Thyroid gland (tissue), 4 donors: Measurements from ENCODE around the gene NOL11. TPM values are rescaled to one million over a fixed set of nuclear protein-coding genes. Genes with fewer than 3 reads are reported as not detected.

Experiments
- DNase-seq, 2 donors: peaks; one replicate each; pipeline ENCODE4 v3.0.0-alpha.2; 2019
- H3K27ac ChIP-seq, 3 donors: fragments of 200-600 bp; sonication (generic); 1 replicate in 2 of 3; 2 replicates in 1 of 3; pipeline ENCODE4 v1.5.1; 2016 to 2019; ENCODE audit warnings: mild to moderate bottlenecking in 1 of 3, moderate library complexity in 1 of 3
- H3K27me3 ChIP-seq: fragments of 200-600 bp; sonication (generic); one replicate; pipeline ENCODE4 v1.5.1; 2019
- H3K36me3 ChIP-seq, 2 donors: fragments of 200-600 bp; sonication (generic); one replicate each; pipeline ENCODE4 v1.5.1; 2016 to 2019
- H3K4me1 ChIP-seq, 2 donors: fragments of 200-600 bp; sonication (generic); one replicate each; pipeline ENCODE4 v1.5.1; 2017 to 2019
- H3K4me3 ChIP-seq, 3 donors: fragments of 200-600 bp; sonication (generic); replicated peaks in 1 of 3; 1 replicate in 2 of 3; 2 replicates in 1 of 3; pipeline ENCODE4 v1.5.1; 2016; ENCODE audit warnings: mild to moderate bottlenecking in 1 of 3
- H3K9me3 ChIP-seq: fragments of 200-600 bp; sonication (generic); one replicate; pipeline ENCODE4 v1.5.1; 2017
- POLR2A ChIP-seq, 2 donors: fragments of 450-650 bp; IDR thresholded peaks; one replicate each; pipeline ENCODE4 v1.6.1; 2017; ENCODE audit warnings: antibody characterized with exemption in 2 of 2, mild to moderate bottlenecking in 2 of 2, moderate library complexity in 1 of 2
- WGBS, 2 donors: methylation state at CpG; one replicate each; pipeline ENCODE4 v1.1.5; 2017; 5-methylcytosine and 5-hydroxymethylcytosine counted together
- intact Hi-C: fragments of 100-400 bp; cut with DNase I; formaldehyde crosslinking; loops from one replicate; pipeline ENCODE4 v1.15.1; 2023
- total RNA-seq, 4 donors: library from RNA; depleted of rRNA; stranded (reverse); fragments of >200 nt; gene quantifications; one replicate each; pipeline ENCODE4 v1.2.3, GENCODE V29; 2016
- TF ChIP-seq, protein P1 (sequence below), 6 experiments: fragments of 200-600 bp in 3 of 6; fragments of 450-650 bp in 3 of 6; sonication (generic) in 3 of 6; IDR thresholded peaks; one replicate each; pipeline ENCODE4 v1.5.1; 2016 to 2019; ENCODE audit warnings: antibody characterized with exemption in 6 of 6, mild to moderate bottlenecking in 2 of 6, inconsistent platforms in 1 of 6, moderate library complexity in 1 of 6

The NOL11 gene
- total RNA-seq, 4 donors from 2014 or later, result 25.7 to 43.7 (median 34.8) TPM

- Histone ChIP-seq H3K4me3 (no peak overlapping the region), H3K27me3 (no peaks in the 10 kb centered on the region), H3K4me1 (no peaks in the 10 kb centered on the region), H3K9me3 (no peaks in the 10 kb centered on the region), H3K36me3 (no peaks in the 10 kb centered on the region), H3K27ac (no peak overlapping the region)
- no peak for DNase-seq
- TF ChIP-seq, protein P1, sequence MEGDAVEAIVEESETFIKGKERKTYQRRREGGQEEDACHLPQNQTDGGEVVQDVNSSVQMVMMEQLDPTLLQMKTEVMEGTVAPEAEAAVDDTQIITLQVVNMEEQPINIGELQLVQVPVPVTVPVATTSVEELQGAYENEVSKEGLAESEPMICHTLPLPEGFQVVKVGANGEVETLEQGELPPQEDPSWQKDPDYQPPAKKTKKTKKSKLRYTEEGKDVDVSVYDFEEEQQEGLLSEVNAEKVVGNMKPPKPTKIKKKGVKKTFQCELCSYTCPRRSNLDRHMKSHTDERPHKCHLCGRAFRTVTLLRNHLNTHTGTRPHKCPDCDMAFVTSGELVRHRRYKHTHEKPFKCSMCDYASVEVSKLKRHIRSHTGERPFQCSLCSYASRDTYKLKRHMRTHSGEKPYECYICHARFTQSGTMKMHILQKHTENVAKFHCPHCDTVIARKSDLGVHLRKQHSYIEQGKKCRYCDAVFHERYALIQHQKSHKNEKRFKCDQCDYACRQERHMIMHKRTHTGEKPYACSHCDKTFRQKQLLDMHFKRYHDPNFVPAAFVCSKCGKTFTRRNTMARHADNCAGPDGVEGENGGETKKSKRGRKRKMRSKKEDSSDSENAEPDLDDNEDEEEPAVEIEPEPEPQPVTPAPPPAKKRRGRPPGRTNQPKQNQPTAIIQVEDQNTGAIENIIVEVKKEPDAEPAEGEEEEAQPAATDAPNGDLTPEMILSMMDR (IDR thresholded peaks at IDR 0.05), result no peak
- TF ChIP-seq POLR2A (IDR thresholded peaks at IDR 0.05), result no peak
- WGBS, 2 donors, result 92% methylated on average over 3 of the region's 3 CpGs
- intact Hi-C loops, result loop anchor here (10.0 kb wide), 2 partner anchors 51 to 211 kb away; no protein-coding TSS in a partner anchor
These were observed 32.4 kb upstream of the NOL11 start for GRCh38 chr17:67685351-67685750.

DNA sequence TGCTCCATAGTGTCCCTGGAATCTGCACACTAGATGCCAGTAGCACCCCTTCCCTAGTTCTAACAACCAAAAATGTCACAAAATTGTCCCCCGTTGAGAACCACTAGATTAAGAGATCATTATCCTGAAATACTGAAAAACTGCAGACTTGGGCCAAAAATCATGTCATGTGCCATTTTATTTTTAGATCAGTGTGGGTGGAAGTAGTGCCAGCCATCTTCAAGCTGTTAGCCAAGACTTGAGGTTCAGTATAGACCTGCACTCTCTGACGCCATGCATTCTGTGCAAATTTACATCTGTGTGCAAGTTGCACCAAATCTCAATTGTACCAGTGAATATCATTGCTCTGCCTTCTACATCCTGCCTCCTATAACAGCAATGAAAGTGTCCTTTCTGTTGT is 31.5 kb upstream of the NOL11 start:
- H3K4me3 ChIP-seq, result no peak overlapping the region
- no peaks in the 10 kb centered on the region for H3K36me3 ChIP-seq
- H3K9me3 ChIP-seq, result no peaks in the 10 kb centered on the region
- DNase-seq, result no peak
- H3K27me3 ChIP-seq, result no peaks in the 10 kb centered on the region
- no peaks in the 10 kb centered on the region for H3K4me1 ChIP-seq
- no peak overlapping the region for H3K27ac ChIP-seq
- WGBS, 2 donors, result 84 to 89% methylated on average over 2 of the region's 2 CpGs
- no peak for TF ChIP-seq POLR2A (IDR thresholded peaks at IDR 0.05)
- TF ChIP-seq, protein P1 (IDR thresholded peaks at IDR 0.05), result no peak
- intact Hi-C loops, result loop anchor here (10.0 kb wide), 2 partner anchors 51 to 211 kb away; no protein-coding TSS in a partner anchor

DNA sequence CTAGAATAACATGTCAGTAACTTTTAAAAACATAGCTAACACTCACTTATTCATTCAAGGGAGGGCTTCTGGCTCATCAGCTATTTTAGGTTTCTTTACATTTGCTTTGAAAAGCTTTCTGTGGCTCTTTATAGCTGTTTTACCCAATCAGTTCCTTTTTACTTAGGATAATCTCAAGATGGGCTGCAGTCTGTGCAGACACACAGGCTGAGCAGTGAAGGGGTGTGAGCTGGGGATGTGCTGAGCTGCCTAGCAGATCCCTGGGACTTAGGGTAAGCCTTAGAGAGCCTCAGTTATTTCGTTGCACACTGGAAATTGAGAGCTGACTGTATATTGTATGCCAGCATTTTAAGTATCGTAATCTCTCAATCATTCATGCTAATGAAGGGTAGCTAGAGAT is 30.2 kb upstream of the NOL11 start:
- no peak for TF ChIP-seq POLR2A (IDR thresholded peaks at IDR 0.05)
- TF ChIP-seq, protein P1 (IDR thresholded peaks at IDR 0.05), result no peak
- H3K27me3 ChIP-seq, result no peaks in the 10 kb centered on the region
- no peaks in the 10 kb centered on the region for H3K36me3 ChIP-seq
- 93 to 98% methylated on average over 2 of the region's 2 CpGs for WGBS, 2 donors
- no peak overlapping the region for H3K27ac ChIP-seq
- H3K9me3 ChIP-seq, result no peaks in the 10 kb centered on the region
- H3K4me1 ChIP-seq, result no peaks in the 10 kb centered on the region
- no peak for DNase-seq
- no peak overlapping the region for H3K4me3 ChIP-seq
- intact Hi-C loops, result loop anchor here (10.0 kb wide), 2 partner anchors 53 to 213 kb away; no protein-coding TSS in a partner anchor

DNA sequence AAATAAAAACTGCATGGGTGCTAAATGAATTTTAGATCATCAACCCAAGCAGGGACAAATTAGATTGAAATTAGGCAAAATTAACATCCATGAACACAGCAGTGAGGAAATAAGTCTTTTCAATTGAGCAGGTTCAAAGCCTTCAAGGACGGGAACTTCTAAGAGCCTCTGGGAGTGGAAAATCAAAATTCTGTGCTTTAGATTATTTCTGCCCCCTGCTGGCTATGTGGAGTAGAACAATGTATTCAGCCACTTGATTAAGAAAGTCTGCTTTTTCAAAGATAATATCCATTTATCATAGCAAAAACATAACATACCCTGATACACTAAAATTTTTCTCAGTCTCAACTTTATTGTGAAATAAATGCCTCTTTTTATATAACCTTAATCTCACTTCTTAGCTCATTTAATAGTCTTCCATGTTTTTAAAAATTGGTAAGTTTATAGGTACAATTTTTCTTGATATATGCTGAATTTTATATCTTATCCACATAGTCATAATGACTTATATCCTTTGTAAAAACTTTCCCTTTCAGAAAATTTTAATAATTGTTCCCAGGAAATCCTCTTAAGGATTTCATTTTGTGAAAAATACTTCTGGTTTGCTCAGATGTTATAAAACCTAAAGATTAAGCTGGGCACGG is 28.1 kb upstream of the NOL11 start:
- TF ChIP-seq POLR2A (IDR thresholded peaks at IDR 0.05), result no peak
- TF ChIP-seq, protein P1 (IDR thresholded peaks at IDR 0.05), result peak; percentile 55 to 89 (median 80)
- no peak overlapping the region for H3K27ac ChIP-seq
- WGBS, 2 donors, result 46 to 47% methylated on average over 2 of the region's 2 CpGs
- no peaks in the 10 kb centered on the region for H3K4me1 ChIP-seq
- H3K36me3 ChIP-seq, result no peaks in the 10 kb centered on the region
- no peak overlapping the region for H3K4me3 ChIP-seq
- intact Hi-C loops, result loop anchor here (2.0 to 10.0 kb wide), 3 partner anchors 55 to 313 kb away; partner anchors contain the start of gene PITPNC1
- no peaks in the 10 kb centered on the region for H3K9me3 ChIP-seq
- H3K27me3 ChIP-seq, result no peaks in the 10 kb centered on the region
- peak; percentile 45 to 48 for DNase-seq

DNA sequence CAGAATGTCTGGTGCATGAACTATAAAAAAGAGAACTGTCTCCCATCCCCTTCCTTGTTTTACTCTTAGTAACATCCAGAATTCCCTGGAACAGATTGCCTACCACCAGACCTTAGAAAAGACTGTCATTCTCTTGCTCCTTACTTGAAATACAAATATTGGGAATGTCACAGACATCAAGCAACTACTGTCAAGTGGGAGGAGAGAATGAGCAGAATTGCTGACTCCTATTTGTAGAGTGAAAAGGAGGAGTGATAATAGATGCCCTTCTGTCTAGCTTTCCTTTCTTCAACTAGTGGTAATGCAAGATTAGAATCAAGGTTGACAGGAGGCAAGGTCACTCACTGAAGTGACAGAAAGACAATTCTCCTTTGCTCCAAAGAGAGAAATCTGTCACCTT is 23.9 kb upstream of the NOL11 start:
- no peak for TF ChIP-seq POLR2A (IDR thresholded peaks at IDR 0.05)
- TF ChIP-seq, protein P1 (IDR thresholded peaks at IDR 0.05), result no peak
- no peak for DNase-seq
- Histone ChIP-seq H3K27me3 (no peaks in the 10 kb centered on the region), H3K4me3 (no peak overlapping the region), H3K36me3 (no peaks in the 10 kb centered on the region), H3K4me1 (no peaks in the 10 kb centered on the region), H3K9me3 (no peaks in the 10 kb centered on the region), H3K27ac (no peak overlapping the region)
- intact Hi-C loops, result no loop called here
